Activated CD8-positive, alpha-beta T cell treated with anti-CD3 and anti-CD28 coated beads, Interleukin-2, amount 10 ng/mL, durations not matched to agents 7 days and 5 days (primary cell): ENCODE data around the gene KLHL30. TPM values are rescaled to one million over a fixed set of nuclear protein-coding genes. Genes with fewer than 3 reads are reported as not detected.
A peak's percentile ranks its signal among the peaks of the same experiment; 100 is the strongest.

Experiments used
- ATAC-seq: fragments of 150-1000 bp; cut with Tn5 transposase; one replicate; pipeline ENCODE4 v1.10.0; 2021; ENCODE audit warnings: moderate library complexity
- CTCF ChIA-PET: fragments of 350-600 bp; sonication (Branson Sonifier 250); formaldehyde crosslinking; loops from one replicate; lab custom pipeline; 2021; ENCODE audit warnings: antibody characterized with exemption; lab: Charles Lee
- POLR2A ChIA-PET: fragments of 350-600 bp; sonication (Branson Sonifier 250); formaldehyde crosslinking; loops from one replicate; lab custom pipeline; 2021; ENCODE audit warnings: antibody characterized with exemption; lab: Charles Lee
- DNase-seq: peaks from one replicate; pipeline ENCODE4 v3.0.0-alpha.2; 2020
- H3K27ac Mint-ChIP-seq: one replicate; pipeline ENCODE4 v1.8.0; 2021; ENCODE audit warnings: mild to moderate bottlenecking, mixed read lengths
- H3K27me3 Mint-ChIP-seq: one replicate; pipeline ENCODE4 v1.8.0; 2021; ENCODE audit warnings: low read depth, mixed read lengths
- H3K36me3 Mint-ChIP-seq: one replicate; pipeline ENCODE4 v1.8.0; 2021; ENCODE audit warnings: low read depth, mixed read lengths
- H3K4me1 Mint-ChIP-seq: one replicate; pipeline ENCODE4 v1.8.0; 2021; ENCODE audit warnings: low read depth, mixed read lengths
- H3K4me3 Mint-ChIP-seq: one replicate; pipeline ENCODE4 v1.8.0; 2021; ENCODE audit warnings: mild to moderate bottlenecking, mixed read lengths
- H3K9me3 Mint-ChIP-seq: one replicate; pipeline ENCODE4 v1.8.0; 2022; ENCODE audit warnings: mixed read lengths; ENCODE audit not compliant: insufficient read depth
- total RNA-seq, 2 experiments: library from RNA; stranded (reverse); gene quantifications; one replicate each; pipeline ENCODE4 v1.2.3, GENCODE V29; 2021

KLHL30 gene
- total RNA-seq, 2 experiments from 2014 or later = not detected

- H3K36me3 Mint-ChIP-seq = no peaks in the 10 kb centered on the region
- H3K27ac Mint-ChIP-seq = no peak overlapping the region
- H3K9me3 Mint-ChIP-seq = no peaks in the 10 kb centered on the region
- H3K27me3 Mint-ChIP-seq = peaks cover 26% of the 10 kb centered on the region
- peak; percentile 51 for DNase-seq
- POLR2A ChIA-PET = no interaction called here
- peak; percentile 25 for ATAC-seq
- CTCF ChIA-PET = interaction anchor here (0.7 to 2.7 kb wide), 6 partner anchors 9 to 105 kb away, joined by 3 to 19 read pairs (median 4); no protein-coding TSS in a partner anchor
- peaks cover 15% of the 10 kb centered on the region for H3K4me1 Mint-ChIP-seq
- no peak overlapping the region for H3K4me3 Mint-ChIP-seq
Measured at GRCh38 chr2:238160206-238161129, 22.0 kb downstream of the KLHL30 start.

DNA sequence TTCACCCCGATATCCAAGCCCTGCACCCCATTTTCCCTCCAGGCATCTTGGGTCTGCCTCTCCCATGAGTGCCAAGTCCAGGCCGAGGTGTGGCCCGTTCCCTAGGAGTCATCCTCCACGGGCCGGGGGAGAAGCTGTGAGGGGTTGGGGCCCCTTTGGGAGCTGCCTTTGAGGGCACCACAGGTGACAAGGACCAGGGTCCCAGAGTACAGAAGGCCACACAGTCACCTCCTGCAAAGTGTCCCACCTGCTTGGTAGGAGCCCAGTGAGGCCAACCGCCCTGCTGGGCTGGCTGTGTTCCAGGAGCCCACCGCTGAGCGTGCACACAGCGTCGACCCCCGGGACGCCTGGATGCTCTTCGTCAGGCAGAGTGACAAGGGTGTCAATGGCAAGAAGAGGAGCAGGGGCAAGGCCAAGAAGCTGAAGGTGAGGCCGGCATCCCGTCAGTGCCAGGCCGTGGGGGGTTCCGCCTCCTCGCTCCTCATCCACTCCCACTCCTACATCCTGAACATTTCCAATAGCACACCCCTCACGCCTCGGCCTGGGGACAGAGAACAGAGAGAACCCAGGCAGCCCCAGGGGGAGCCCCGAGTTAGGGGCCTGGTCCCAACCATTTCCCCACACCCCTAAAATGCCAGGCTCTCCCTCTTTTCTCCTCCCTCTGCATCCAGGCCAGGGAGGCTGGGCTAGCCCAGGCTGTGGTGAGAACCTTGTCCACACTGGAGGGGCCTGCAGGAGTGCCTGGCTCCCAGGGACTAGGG lies 23.0 kb downstream of the KLHL30 start:
- ChIA-PET CTCF (interaction anchor here (1.1 to 2.7 kb wide), 4 partner anchors 70 to 104 kb away, joined by 3 to 19 read pairs (median 4); no protein-coding TSS in a partner anchor), POLR2A (interaction anchor here (1.4 kb wide), 1 partner anchor 42 kb away, joined by 3 read pairs; the partner anchor contains the start of gene ILKAP)
- DNase-seq (no peak), ATAC-seq (no peak)
- Mint-ChIP-seq H3K27ac (no peak overlapping the region), H3K9me3 (no peaks in the 10 kb centered on the region), H3K36me3 (no peaks in the 10 kb centered on the region), H3K4me1 (peaks cover 15% of the 10 kb centered on the region), H3K4me3 (no peak overlapping the region), H3K27me3 (peaks cover 26% of the 10 kb centered on the region)

- ATAC-seq (no peak), DNase-seq (no peak)
- Mint-ChIP-seq H3K27ac (no peak overlapping the region), H3K4me1 (peaks cover 15% of the 10 kb centered on the region), H3K4me3 (no peak overlapping the region), H3K36me3 (no peaks in the 10 kb centered on the region), H3K9me3 (no peaks in the 10 kb centered on the region), H3K27me3 (peaks cover 26% of the 10 kb centered on the region)
- ChIA-PET POLR2A (interaction anchor here (1.4 kb wide), 1 partner anchor 42 kb away, joined by 3 read pairs; the partner anchor contains the start of gene ILKAP), CTCF (interaction anchor here (2.0 kb wide), 1 partner anchor 101 kb away, joined by 9 read pairs; no protein-coding TSS in a partner anchor)
Measured at GRCh38 chr2:238162251-238162845, 23.9 kb downstream of the KLHL30 start.

DNA sequence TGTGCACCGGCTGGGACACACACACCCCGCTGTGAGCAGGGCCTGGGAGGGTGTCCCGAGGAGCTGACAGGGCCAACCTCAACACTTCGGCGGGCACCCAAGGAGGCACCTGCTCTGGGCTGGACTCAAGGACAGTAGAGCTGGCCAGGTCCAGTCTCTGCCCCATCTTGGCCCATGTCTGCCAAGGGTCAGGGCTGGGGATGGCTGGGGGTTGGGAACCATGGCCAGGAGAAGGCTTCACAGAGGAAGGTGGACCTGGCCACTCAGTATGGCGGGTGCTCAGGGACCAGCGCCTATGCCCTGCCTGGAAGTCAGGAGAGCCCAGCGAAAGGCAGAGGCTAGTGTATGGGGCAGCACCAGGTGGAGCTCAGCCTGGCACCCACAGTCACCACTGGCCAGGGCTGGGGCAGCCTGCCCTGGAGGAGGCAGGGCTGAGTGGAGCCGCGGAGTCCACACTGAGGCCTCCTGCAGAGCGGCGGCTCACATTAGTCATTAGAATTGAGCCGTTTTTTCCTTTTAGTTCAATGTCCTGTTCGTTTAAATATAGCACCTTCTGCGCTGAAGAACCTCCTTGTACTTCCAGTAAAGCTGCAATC lies 24.5 kb downstream of the KLHL30 start:
- H3K27ac Mint-ChIP-seq = no peak overlapping the region
- CTCF ChIA-PET = interaction anchor here (2.0 kb wide), 1 partner anchor 100 kb away, joined by 9 read pairs; no protein-coding TSS in a partner anchor
- no peak for ATAC-seq
- POLR2A ChIA-PET = no interaction called here
- no peak for DNase-seq
- H3K4me3 Mint-ChIP-seq = no peak overlapping the region
- peaks cover 26% of the 10 kb centered on the region for H3K27me3 Mint-ChIP-seq
- H3K4me1 Mint-ChIP-seq = peaks cover 15% of the 10 kb centered on the region
- no peaks in the 10 kb centered on the region for H3K36me3 Mint-ChIP-seq
- no peaks in the 10 kb centered on the region for H3K9me3 Mint-ChIP-seq

DNA sequence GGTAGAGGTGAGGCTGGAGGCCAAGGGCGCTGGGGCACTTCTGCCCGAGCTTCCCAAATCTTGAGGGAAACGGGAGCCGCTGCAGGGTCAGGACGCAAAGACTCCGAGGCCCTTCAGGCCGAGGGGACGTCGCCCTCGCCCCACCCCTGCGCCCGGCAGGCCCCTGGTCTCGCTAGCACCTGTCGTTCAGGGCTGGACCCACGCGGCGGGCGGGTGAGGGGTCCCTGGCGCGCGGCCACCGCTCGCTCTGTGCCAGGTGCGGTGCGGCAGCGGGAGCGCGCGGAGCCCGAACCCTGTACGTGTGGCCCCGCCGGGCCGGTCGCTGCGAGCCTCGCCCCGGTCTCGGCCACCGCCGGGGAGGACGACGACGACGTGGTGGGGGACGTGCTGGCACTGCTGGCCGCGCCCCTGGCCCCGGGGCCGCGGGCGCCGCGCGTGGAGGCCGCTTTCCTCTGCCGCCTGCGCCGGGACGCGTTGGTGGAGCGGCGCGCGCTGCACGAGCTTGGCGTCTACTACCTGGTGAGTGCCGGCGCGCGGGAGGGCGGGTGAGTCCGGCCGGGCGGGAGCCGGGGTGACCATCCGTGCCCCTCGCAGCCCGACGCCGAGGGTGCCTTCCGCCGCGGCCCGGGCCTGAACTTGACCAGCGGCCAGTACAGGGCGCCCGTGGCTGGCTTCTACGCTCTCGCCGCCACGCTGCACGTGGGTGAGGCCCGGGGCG lies 25.2 kb downstream of the KLHL30 start:
- CTCF ChIA-PET = interaction anchor here (2.0 kb wide), 1 partner anchor 99 kb away, joined by 9 read pairs; no protein-coding TSS in a partner anchor
- H3K4me1 Mint-ChIP-seq = peaks cover 15% of the 10 kb centered on the region
- DNase-seq (no peak), ATAC-seq (no peak)
- H3K36me3 Mint-ChIP-seq = no peaks in the 10 kb centered on the region
- H3K27me3 Mint-ChIP-seq = peaks cover 26% of the 10 kb centered on the region
- H3K27ac Mint-ChIP-seq = no peak overlapping the region
- H3K9me3 Mint-ChIP-seq = no peaks in the 10 kb centered on the region
- no peak overlapping the region for H3K4me3 Mint-ChIP-seq
- POLR2A ChIA-PET = no interaction called here

DNA sequence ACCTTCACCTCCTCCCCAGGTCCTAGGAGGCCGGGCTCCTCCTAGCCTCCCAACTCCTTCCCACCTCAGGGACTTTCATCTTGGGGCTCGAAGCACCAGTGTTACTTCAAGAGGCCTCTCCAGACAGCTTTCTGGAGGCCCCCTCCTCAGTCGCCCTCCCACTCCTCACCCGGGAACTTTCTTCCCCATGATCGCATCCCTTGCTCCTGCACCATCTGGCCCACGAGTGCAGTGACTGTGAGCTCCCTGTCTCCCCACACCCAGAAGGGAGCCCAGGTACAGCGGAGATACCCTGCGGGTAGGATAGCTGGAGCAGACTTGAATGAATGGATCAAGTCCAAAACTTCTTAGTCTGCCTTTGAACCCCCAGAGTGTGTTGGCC lies 26.4 kb downstream of the KLHL30 start:
- ATAC-seq = no peak
- H3K36me3 Mint-ChIP-seq = peaks cover 6% of the 10 kb centered on the region

DNA sequence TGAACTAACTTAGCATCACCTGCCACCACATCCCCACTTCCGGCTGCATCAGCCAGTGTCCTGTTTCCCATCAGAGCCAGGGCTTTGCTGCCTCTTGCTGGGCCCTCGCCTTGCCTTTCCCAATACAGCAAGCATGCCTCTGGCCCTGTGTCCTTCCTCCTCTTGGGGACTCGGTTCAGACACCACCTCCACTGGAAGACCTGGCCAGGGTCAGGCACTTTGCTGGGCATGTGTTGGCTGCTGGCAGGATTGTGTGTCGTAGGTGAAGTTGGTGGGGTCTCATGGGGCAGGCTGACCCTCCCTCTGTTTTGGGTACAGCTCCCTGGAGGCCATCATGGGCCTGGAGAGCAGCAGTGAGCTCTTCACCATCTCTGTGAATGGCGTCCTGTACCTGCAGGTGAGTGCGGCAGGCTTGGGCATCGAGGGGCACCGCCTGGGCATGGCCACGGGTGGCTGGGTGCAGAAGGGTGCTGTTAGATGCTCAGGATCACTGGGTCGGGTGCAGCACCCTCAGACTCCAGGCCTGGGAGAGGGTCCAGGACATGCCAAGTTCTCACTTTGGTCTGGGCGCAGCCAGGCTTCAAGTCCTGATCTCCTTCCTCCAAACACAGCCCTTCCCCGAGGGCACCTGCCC lies 26.9 kb downstream of the KLHL30 start:
- Mint-ChIP-seq H3K27me3 (peaks cover 21% of the 10 kb centered on the region), H3K36me3 (peaks cover 9% of the 10 kb centered on the region), H3K9me3 (no peaks in the 10 kb centered on the region), H3K27ac (no peak overlapping the region), H3K4me3 (no peak overlapping the region), H3K4me1 (peaks cover 3% of the 10 kb centered on the region)
- CTCF ChIA-PET = no interaction called here
- ATAC-seq (no peak), DNase-seq (no peak)
- POLR2A ChIA-PET = no interaction called here

More for the DNA sequence above, 26.4 kb downstream of the KLHL30 start:
- ChIA-PET CTCF (no interaction called here), POLR2A (no interaction called here)
- Mint-ChIP-seq H3K27ac (no peak overlapping the region), H3K4me1 (peaks cover 7% of the 10 kb centered on the region), H3K9me3 (no peaks in the 10 kb centered on the region), H3K27me3 (peaks cover 21% of the 10 kb centered on the region), H3K4me3 (no peak overlapping the region)
- no peak for DNase-seq

DNA sequence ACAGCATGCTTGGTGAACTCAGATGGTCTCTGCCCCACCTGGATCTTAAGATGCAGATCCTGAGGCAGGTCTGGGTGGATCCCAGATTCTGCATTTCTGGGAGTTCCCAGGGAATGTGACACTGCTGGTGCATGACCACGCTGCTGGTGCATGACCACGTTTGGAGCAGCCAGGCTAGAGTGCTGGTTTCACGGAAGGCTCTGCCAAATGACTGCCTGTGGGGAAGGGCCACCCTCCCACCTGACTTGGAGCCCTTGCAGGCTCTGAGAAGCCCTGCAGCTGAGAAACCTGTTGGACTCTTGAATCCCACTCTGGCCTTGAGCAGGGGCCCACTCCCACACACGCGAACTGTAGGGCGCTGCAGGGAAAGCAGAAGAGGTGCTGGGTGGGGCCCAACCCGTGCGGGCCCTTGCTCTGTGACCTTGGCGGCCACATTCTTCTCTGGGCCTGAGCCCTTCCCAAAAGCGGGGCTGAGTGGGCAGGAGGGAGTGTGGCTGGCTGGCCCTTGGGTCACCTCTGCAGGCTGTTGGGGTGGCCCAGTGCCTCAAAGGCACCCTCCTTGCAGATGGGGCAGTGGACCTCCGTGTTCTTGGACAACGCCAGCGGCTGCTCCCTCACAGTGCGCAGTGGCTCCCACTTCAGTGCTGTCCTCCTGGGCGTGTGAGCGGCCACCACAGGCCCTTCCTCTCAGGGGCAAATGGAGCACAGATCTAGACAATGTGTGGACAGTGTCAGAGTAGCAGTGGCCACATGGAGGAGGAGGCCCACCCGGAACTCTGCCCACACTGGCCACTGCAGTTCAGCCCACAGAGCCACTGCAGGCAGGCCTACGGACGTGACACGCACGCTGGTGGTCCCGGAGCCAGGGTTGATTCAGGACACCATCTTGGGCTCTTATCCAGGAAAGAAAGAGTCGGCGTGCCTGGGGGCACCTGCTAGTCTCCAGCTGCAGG lies 28.2 kb downstream of the KLHL30 start:
- ChIA-PET CTCF (no interaction called here), POLR2A (interaction anchor here (1.3 kb wide), 1 partner anchor 28 kb away, joined by 6 read pairs; the partner anchor contains the start of gene KLHL30)
- DNase-seq = no peak
- Mint-ChIP-seq H3K4me3 (no peak overlapping the region), H3K27me3 (peaks cover 18% of the 10 kb centered on the region), H3K9me3 (no peaks in the 10 kb centered on the region), H3K36me3 (peaks cover 12% of the 10 kb centered on the region), H3K4me1 (no peaks in the 10 kb centered on the region), H3K27ac (no peak overlapping the region)
- no peak for ATAC-seq

- POLR2A ChIA-PET = interaction anchor here (1.3 kb wide), 1 partner anchor 28 kb away, joined by 6 read pairs; the partner anchor contains the start of gene KLHL30
- no peaks in the 10 kb centered on the region for H3K9me3 Mint-ChIP-seq
- ATAC-seq = no peak
- no peak overlapping the region for H3K4me3 Mint-ChIP-seq
- peaks cover 17% of the 10 kb centered on the region for H3K36me3 Mint-ChIP-seq
- CTCF ChIA-PET = no interaction called here
- H3K27ac Mint-ChIP-seq = peak overlapping the region; percentile 15
- no peaks in the 10 kb centered on the region for H3K4me1 Mint-ChIP-seq
- H3K27me3 Mint-ChIP-seq = peaks cover 17% of the 10 kb centered on the region
- no peak for DNase-seq
Measured at GRCh38 chr2:238167344-238167715, 28.9 kb downstream of the KLHL30 start.
